Cerebellar cortex (tissue), 1 donor: ENCODE data around the gene ZNF410.
"Not testable (repeated sequence)": the region's sequence is repeated elsewhere in the genome, so short reads cannot be mapped to it uniquely, and the experiment has no call there.

Source experiments
- DNase-seq: peaks from one replicate; pipeline ENCODE4 v3.0.0-alpha.2; 2015; ENCODE audit warnings: low spot score

The ZNF410 gene, protein sequence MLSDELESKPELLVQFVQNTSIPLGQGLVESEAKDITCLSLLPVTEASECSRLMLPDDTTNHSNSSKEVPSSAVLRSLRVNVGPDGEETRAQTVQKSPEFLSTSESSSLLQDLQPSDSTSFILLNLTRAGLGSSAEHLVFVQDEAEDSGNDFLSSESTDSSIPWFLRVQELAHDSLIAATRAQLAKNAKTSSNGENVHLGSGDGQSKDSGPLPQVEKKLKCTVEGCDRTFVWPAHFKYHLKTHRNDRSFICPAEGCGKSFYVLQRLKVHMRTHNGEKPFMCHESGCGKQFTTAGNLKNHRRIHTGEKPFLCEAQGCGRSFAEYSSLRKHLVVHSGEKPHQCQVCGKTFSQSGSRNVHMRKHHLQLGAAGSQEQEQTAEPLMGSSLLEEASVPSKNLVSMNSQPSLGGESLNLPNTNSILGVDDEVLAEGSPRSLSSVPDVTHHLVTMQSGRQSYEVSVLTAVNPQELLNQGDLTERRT

DNA sequence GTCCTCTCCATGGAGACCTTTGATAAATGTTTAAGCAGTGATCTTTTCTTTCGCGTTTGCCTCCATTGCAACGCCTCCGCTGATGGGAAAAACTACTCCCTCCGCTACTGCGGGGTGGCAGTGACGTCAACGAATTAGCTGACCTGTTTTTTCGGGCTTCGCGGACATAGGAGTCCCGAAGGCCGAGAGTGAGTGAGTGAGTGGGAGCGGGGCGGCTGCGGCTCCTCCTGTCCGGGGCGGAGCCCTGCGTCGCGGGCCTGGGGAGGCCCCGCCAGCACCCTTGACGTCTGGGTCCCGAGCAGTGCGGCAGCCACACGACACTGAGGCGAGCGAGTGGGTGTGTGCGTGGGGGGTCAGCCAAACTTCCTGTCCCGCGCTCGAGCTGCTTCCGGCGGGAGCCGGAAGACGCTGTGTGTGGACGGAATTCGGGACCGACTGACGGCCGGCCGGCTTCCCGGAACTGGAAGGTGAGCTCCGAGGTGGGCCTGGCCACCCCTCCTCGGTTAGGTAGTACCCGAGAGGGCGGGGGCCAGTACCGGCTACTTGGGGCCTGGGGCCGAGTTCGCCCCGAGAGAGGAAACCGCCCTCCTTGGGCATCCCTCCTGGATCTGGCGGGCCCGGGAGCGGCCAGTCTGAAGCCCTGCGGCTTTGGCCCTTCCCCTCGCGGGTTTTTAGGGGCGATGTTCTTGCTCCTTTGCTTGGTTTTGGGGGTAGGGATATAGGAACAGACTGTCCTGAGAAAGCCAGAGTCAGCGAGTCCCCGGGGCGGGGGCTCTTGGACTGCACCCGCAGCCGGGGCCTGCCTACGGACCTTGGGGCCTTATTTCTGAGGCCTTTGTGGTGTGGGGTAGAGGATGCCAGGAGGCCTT, at the start of gene ZNF410:
Gene ZNF410 (plus strand): TSS at position 411 of the 869 bp plus-strand sequence. CDS start 5,317 bp downstream, outside the sequence.
- peak; percentile 94 for DNase-seq

DNA sequence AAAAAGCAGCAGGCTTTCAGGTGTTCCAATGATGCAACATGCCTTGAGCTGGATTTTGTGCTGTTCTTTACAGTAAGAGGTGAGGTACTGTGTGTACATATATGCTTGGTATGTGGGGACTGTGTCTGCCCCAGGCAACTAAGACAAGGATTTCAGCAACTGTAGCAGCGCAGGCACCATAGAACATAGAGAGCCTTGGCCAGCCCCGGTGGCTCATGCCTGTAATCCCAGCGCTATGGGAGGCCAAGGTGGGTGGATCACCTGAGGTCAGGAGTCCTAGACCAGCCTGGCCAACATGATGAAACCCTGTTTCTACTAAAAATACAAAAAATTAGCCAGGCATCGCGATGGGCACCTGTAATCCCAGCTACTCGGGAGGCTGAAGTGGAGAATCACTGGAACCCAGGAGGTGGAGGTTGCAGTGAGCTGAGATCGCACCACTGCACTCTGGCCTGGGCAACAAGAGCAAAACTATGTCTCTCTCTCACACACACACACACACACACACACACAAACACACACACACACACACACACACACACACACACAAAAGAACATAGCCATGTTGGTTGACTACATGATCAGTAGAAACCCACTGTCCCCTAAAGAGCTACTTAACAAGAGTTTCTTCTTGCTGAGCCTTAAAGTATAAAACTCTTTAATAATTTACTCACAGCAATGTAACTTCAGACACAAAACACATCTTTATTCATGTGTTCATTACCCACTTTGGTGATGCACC, 48.2 kb upstream of the ZNF410 start:
- DNase-seq, result not testable (repeated sequence)

DNA sequence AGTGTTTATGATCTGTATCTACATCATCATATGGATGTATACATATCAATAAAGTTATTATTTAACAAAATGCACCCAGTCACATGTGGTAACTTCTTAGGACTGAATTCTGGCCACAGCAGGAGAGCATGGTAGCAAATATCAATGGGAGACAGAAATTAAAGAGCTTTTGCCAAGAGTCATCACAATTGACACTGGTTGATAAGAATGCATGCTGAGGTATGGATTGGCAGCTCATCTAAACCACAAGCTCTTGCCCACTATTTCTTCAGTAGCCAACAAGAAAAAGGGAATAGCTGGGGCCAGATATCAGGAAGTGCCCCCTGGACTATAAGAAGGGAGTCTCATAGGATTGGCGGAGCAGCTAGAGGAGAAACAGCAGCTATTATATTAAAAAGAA, 44.5 kb upstream of the ZNF410 start:
- no peak for DNase-seq

DNA sequence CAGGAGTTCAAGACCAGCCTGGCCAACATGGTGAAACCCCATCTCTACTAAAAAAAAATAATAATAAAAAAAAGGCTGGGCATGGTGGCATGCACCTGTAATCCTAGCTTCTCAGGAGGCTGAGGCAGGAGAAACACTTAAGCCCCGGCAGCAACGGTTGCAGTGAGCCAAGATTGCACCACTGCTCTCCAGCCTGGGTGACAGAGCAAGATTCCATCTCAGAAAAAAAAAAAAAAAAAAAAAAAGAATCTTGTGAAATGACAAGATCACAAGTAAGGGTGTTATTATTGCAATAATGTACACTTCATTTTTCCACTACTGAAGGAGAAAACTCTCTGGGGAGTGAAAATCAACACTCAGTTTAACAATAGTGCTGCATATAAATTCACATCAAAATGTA, 43.8 kb upstream of the ZNF410 start:
- DNase-seq, result no peak

DNA sequence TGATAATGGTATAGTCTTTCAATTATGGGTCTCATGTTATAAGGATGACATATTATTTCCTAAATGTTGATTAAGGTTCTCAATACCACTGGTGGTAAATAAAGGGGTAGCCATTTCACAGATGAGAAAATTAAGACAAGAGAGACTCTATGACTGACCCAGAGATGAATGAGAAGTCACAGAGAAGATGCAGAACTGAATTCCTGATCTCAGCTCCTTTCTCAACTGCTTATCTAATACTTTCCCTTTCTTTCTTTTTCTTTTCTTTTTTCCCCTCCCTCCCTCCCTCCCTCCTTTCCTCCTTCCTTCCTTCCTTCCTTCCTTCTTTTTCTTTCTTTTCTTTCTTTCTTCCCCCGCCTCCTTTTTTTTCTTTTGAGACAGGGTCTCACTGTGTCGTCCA, 43.4 kb upstream of the ZNF410 start:
- DNase-seq, result no peak

DNA sequence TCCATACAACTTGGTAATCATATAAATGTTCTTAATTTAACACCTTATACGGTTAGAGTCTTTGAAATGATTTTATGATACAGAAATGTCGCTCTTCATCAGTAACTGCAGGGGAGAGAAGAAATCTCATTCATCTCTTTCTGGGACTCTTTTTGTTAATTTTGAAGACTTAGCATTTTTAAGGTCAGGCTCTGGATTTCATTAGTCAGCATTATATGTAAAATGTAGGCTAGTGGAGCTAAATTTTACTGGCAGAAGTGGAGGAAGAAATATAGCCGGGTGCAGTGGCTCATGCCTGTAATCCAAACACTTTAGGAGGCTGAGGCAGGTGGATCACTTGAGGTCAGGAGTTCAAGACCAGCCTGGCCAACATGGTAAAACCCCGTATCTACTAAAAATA, 39.7 kb upstream of the ZNF410 start:
- DNase-seq, result no peak

DNA sequence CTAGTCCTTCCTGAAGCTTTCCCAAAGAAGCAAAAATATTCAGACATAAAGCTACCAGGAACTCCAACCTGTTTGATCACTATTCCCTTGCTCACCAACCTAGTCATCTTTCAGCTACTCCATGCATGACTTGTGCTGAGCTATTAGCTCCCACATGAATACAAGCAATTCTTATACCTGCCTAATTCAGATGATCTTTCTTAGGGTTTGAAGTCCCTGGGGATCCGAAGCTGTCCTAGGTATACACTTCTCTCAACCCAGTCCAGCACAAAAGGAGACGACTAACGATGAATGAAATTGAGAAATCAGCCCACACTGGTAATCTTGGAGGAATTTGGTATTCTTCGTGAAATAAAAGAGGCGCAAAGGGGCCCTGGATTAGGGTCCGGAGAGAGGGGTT, 35.7 kb upstream of the ZNF410 start:
- peak; percentile 27 for DNase-seq

DNA sequence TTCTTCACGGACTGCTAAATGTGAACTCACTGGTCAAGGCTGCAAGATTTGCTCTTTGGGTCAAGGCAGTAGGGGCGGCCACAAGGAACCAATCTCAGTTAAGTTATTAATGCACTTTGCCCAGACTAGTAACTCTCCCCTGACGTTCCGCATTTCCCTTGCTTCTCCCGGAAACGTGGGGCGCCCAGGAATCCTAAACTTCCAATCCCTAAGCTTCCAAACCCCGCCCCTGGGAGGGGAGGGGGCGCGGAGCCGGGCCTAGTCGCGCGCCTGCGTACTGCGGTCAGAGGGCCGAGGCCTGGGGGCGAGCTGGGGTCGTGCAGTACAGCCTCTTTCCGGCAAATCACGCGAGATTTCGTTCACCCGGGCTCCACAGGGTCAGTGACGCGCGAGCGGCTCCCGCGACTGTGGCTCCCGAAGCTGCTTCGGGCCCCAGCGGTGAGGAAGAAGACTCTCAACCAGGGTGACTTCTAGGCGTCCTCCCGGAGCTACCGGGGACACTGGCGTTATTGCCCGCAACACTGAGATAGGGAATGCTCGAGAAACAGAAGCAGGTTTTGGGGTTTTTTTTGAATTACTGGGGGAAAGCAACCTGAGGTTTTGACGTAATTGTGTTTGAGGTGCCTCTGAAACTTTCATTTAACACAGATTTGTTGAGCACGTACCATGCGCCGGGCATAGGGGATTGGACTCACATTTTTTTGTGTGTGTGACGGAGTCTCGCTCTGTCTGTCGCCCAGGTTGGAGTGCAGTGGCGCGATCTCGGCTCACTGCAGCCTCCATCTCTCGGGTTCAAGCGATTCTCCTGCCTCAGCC, 34.9 kb upstream of the ZNF410 start, which contains the start of gene PTGR2:
Gene PTGR2 (plus strand): TSS at position 265 of the 816 bp plus-strand sequence. CDS start 7,032 bp downstream, outside the sequence.
- DNase-seq, result peak; percentile 96

DNA sequence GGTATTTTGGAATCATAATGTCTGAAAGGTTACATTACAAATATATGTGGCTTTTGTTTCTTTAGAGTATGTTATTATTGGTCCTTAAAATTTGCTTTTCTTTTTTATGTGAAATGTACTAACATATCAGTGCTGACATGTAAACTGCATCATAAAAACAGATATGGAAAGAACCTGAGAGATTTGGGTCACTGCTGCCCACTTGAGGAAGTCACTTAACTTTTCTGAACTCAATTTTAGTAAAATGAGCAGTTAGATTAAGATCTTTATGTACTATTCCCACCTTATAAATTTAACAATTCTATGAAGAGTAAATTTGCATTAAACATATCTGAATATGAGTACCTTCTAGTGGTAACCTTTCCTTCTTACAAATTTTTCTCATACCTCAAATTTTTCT, 27.5 kb upstream of the ZNF410 start:
- no peak for DNase-seq

DNA sequence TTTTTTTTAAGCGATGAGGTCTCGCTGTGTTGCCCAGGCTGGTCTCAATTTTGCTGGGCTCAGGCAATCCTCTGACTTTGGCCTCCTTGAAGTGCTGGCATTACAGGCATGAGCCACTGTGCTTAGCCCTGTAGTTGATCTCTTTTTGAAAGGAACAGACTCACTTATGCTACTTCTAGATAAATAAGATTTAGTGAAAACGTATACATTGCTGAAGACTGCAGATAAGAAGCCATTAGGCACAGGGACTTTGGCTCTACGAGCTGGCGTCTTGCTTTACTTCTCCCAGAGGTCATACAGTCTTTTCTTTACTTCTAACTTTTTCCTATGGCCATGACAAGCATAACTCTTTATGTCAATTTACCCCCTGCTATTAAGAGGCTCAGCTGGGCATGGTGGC, 25.6 kb upstream of the ZNF410 start:
- no peak for DNase-seq

DNA sequence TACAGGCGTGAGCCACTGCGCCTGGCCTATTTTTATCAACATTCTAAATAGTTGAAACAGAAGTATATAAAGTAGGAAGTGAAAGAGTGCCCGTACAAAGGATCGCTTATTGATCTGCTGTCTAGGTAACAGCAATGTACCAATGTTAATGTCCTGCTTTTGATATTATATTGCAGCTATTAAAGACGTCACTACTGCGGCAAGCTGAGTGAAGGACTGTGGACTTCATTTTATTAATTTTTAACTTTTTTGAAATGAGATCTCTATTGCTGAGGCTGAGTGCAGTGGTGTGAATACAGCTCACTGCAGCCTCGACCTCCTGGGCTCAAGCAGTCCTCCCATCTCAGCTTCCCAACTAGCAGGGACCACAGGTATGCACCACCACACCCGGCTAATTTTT, 24.2 kb upstream of the ZNF410 start:
- no peak for DNase-seq

DNA sequence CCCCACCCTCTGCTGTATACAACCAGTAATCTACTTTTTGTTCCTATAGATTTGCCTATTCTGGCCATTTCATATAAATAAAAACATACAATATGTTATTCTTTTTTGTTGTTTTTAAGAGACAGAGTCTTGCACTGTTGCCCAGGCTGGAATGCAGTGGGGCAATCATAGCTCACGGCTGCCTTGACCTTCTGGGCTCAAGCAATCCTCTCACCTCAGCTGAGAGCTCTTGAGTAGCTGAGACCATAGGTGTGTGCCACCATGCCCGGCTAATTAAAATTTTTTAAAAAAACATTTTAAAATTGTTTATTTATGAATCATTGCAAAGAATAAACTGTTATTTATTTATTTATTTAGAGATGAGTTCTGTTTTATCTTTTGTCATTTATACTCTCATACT, 23.4 kb upstream of the ZNF410 start:
- no peak for DNase-seq

DNA sequence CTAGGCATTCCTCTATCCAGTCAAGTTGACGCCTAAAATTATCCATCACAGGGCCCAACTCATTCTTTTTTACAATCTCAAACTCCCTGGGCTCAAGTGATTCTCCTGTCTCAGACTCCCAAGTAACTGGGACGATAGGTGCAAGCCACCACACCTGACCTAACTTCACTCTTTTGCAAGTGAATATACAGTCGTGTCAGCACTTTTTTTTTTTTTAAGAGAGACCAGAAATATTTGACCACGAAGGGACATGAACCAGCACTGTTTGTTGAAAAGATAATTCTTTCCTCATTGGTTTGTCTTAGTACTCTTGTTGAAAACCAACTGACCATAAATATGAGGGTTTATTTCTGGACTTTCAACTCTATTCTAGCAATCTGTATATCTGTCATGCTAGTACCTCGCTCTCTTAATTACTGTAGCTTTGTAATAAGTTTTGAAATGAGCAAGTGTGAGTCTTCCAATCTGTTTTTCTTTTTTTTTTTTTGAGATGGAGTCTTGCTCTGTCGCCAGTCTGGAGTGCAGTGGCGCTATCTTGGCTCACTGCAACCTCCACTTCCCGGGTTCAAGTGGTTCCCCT, 21.0 kb upstream of the ZNF410 start:
- DNase-seq, result no peak

DNA sequence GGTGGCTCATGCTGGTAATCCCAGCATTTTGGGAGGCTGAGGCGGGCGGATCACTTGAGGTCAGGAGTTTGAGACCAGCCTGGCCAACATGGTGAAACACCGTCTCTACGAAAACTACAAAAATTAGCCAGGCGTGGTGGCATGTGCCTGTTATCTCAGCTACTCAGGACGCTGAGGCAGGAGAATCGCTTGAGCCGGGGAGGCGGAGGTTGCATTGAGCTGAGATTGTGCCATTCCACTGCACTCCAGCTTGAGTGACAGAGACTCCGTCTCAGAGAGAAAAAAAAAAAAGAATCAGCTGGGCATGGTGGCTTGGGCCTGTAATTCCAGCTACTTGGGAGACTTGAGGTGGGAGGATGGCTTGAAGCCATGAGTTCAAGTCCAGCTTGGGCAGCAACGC, 16.9 kb upstream of the ZNF410 start:
- DNase-seq, result not testable (repeated sequence)

DNA sequence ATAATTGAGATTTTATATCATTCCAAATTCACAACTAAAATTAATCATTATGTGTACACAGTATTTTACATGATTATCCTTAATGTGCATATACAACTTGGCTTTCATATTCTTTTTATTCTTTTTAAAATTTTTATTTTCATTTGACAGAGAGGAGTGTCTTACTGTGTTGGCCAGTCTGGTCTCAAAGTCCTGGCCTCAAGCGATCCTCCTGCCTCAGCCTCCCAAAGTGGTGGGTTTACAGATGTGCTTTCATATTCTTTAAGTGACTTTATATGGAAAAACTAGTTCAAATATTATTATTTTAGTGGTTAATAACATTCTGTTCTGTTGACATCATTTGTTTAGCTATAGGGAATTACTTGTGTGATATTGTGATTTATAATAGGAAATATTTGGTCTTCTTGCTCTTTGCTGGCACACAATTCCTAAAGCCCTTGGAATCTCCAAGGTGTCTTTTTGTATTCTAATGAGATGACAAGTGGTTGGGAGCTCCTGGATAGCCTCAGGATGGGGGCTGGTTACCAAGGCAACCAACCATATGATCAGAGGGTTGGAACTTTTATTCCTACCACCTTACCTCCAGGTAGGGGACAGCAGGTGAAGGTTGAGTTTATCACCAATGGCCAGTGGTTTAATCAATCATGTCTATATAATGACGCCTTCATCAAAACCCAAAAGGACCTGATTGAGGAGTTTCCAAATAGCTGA, 16.0 kb upstream of the ZNF410 start:
- DNase-seq, result no peak

DNA sequence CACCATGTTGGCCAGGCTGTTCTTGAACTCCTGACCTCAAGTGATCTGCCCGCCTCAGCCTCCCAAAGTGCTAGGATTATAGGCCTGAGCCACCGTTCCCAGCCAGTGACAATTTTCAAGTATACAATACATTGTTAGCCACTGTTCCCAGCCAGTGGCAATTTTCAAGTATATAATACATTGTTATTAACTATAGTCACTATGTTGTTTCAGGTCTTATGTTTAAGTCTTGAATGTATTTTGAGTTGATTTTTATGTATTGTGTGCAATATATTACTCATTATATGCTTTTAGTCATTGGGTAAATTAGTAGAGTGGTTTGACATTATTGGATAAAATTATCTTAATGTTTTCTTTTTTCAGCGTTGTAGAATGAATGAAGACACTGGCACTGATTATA, 13.0 kb upstream of the ZNF410 start:
- no peak for DNase-seq

DNA sequence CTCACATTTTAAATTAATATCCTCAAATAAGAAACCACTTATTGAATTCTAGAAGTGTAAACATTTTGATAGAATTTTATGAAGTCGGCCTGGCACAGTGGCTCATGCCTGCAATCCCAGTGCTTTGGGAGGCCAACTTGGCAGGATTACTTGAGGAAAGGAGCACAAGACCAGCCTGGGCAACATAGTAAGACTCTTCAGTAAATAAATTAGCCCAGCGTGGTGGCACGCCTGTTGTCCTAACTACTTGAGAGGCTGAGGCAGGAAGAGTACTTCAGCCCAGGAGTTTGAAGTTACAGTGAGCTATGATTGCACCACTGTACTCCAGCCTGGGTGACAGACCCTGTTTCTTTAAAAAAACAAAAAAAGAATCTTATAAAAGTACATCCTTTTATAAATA, 8.9 kb upstream of the ZNF410 start:
- DNase-seq, result no peak

DNA sequence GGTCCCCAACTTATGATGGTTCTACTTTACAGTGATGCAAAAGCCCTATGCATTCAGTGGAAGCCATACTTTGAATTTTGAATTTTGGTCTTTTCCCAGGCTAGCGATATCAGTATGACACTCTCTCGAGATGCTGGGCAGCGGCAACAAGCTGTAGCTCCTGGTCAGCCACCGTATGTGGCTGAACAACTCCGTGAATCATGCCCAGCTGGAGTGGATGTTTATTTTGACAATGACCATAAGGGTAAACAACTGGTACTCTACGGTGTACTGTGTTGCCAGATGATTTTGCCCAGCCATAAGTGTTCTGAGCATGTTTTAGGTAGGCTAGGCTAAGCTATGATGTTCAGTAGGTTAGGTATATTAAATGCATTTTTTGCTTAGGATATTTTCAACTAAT, 8.2 kb upstream of the ZNF410 start:
- no peak for DNase-seq

DNA sequence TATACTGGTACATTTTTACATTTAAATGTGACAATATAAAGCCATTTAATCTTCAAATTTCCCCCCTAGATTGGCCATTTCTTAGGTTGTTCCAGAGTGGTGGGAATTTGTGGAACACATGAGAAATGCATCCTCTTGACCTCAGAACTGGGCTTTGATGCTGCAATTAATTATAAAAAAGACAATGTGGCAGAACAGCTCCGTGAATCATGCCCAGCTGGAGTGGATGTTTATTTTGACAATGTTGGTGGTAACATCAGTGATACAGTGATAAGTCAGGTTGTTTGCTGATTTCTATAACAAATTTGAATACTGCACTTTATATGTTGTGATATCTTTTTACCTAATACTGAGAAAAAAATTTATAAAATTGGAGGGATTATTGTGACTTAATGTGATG, 7.6 kb upstream of the ZNF410 start:
- DNase-seq, result no peak
